AG10803 (cell line): ENCODE results near the gene AQP1.

Source experiments
- DNase-seq: peaks from one replicate; pipeline ENCODE4 v3.0.0; 2010; ENCODE audit warnings: low read depth
- H3K4me3 ChIP-seq: 2 replicates; pipeline ENCODE4 v1.5.1; 2011; ENCODE audit warnings: mild to moderate bottlenecking, low read length, control low read depth
- CTCF ChIP-seq: conservative IDR thresholded peaks from 2 replicates; pipeline ENCODE4 v1.5.1; 2011; ENCODE audit warnings: mild to moderate bottlenecking, low read length, control low read depth, inconsistent platforms

AQP1 gene

DNA sequence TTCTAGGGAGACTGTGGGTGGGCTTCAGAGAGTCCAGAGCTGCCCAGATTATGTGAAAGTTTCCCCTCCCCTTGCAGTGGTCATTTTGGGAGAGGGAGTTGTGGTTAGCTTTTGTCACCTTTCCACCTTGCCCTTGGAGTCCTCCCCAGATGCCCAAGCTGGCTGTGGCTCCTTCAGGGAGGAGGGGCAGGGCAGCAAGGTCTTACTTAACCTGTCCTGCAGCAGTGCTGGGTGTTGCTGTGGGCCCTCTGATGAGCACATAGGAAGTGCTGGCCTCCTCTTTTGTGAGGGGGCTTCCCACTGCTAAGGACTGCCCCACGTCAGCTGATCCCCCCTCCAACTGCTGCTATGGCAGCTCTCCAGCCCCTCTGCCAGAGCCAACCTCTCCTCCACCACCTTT is 17.6 kb upstream of the AQP1 start:
- TF ChIP-seq CTCF, result no peak
- no peak overlapping the region for H3K4me3 ChIP-seq
- no peak for DNase-seq

DNA sequence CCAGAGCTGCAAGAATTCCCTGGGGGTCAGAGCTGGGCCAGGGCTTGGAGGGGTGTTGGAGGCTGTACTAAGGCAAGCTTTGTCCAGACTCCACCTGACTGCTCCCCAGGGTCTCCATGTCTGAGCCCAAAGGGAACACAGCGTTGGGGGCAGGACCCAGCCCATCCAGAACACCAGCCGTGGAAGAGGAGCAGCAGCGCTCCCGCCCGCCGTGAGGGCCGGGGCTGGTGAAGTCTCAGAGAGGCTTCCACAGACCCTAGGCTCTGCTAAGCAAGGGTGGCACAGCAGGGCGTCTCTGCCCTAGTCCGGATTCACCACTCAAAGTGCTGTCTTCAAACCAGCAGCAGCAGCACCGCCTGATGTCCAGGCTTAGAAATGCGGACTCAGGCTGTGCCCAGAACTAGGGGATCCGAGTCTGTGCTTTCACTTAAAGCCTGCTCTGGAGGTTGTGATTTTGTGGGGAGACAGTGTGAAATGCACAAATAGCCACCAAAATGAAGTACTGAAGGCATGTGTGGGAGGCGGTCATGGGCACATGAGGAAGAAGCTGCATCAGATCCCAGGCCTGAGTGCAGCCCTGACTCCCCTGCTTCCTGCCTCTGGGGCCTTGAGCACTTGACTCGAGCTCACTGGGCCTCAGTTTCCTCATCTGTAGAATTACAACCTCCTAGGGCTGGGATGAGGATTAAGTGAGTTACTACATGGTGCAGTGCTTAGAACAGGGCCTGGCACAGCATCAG is 16.6 kb upstream of the AQP1 start:
- peak; percentile 26 for TF ChIP-seq CTCF
- DNase-seq, result no peak
- no peak overlapping the region for H3K4me3 ChIP-seq

DNA sequence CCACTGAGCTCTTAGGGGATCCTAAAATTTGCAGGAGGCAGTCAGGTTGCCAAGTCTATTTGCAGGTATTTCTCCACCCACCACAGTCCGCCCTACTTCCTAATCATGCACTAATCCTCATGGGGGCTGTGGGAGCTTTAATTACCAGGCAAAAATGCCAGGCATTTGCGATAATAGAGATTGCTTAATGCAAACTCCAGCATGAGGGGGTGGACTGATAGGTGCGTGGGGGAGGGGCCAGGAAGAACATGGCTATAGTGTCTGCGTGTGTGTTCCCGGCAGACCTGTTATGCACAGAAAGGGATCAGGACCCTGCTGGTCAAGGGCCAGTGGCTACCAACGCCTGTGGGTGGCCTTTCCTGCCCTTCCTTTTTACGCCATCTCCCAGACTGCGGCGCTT is 15.6 kb upstream of the AQP1 start:
- TF ChIP-seq CTCF, result no peak
- no peak overlapping the region for H3K4me3 ChIP-seq

GRCh38 chr7:30896783-30897637 is 14.6 kb upstream of the AQP1 start:
- no peak overlapping the region for H3K4me3 ChIP-seq
- no peak for DNase-seq
- no peak for TF ChIP-seq CTCF

More for the DNA sequence above, 15.6 kb upstream of the AQP1 start:
- DNase-seq, result no peak

- no peak overlapping the region for H3K4me3 ChIP-seq
- no peak for TF ChIP-seq CTCF
- no peak for DNase-seq
Observed at GRCh38 chr7:30897770-30898169, 13.9 kb upstream of the AQP1 start.

GRCh38 chr7:30898411-30898810 is 13.2 kb upstream of the AQP1 start:
- H3K4me3 ChIP-seq, result no peak overlapping the region
- no peak for TF ChIP-seq CTCF
- DNase-seq, result no peak

- DNase-seq, result no peak
- no peak for TF ChIP-seq CTCF
- H3K4me3 ChIP-seq, result no peak overlapping the region
Observed at GRCh38 chr7:30899066-30899465, 12.6 kb upstream of the AQP1 start.
